Neural progenitor cell (in vitro differentiated cells): ENCODE data around the gene CMC2. TPM values are rescaled to one million over a fixed set of nuclear protein-coding genes. Genes with fewer than 3 reads are reported as not detected.
A peak's percentile ranks its signal among the peaks of the same experiment; 100 is the strongest.

ENCODE experiments used
- DNase-seq: peaks from one replicate; pipeline ENCODE4 v3.0.0-alpha.2; 2016; ENCODE audit warnings: low spot score
- H2AFZ ChIP-seq: fragments of 200-600 bp; sonication (generic); replicated peaks from 2 replicates; pipeline ENCODE4 v1.6.1; 2016; ENCODE audit warnings: antibody characterized with exemption
- H3F3A ChIP-seq: fragments of 200-600 bp; sonication (generic); 2 replicates; pipeline ENCODE4 v1.6.1; 2016; ENCODE audit warnings: antibody characterized with exemption, low read depth
- H3K27ac ChIP-seq: fragments of 200-600 bp; sonication (generic); 2 replicates; pipeline ENCODE4 v1.5.1; 2016; ENCODE audit warnings: mild to moderate bottlenecking
- H3K27me3 ChIP-seq: fragments of 200-600 bp; sonication (generic); 2 replicates; pipeline ENCODE4 v1.6.1; 2016; ENCODE audit warnings: mild to moderate bottlenecking, moderate library complexity
- H3K36me3 ChIP-seq: fragments of 200-600 bp; sonication (generic); 2 replicates; pipeline ENCODE4 v1.5.1; 2016
- H3K4me1 ChIP-seq: fragments of 200-600 bp; sonication (generic); 2 replicates; pipeline ENCODE4 v1.6.1; 2016; ENCODE audit warnings: mixed run types
- H3K4me2 ChIP-seq: fragments of 200-600 bp; sonication (generic); 2 replicates; pipeline ENCODE4 v1.6.1; 2016
- H3K4me3 ChIP-seq: fragments of 200-600 bp; sonication (generic); 2 replicates; pipeline ENCODE4 v1.5.1; 2016
- H3K79me2 ChIP-seq: fragments of 200-600 bp; sonication (generic); 2 replicates; pipeline ENCODE4 v1.6.1; 2016; ENCODE audit warnings: low read depth
- H3K9ac ChIP-seq: fragments of 200-600 bp; sonication (generic); 2 replicates; pipeline ENCODE4 v1.6.1; 2016
- H3K9me3 ChIP-seq: fragments of 200-600 bp; sonication (generic); 2 replicates; pipeline ENCODE4 v1.5.1; 2016; ENCODE audit warnings: low read depth
- H4K20me1 ChIP-seq: fragments of 200-600 bp; sonication (generic); 2 replicates; pipeline ENCODE4 v1.6.1; 2016; ENCODE audit warnings: low read depth
- H3K27ac Mint-ChIP-seq: 3 replicates; pipeline ENCODE4 v1.8.0; 2021; ENCODE audit warnings: mixed read lengths
- H3K27me3 Mint-ChIP-seq: 2 replicates; pipeline ENCODE4 v1.8.0; 2022; ENCODE audit warnings: low read depth, mild to moderate bottlenecking, inconsistent platforms, moderate library complexity, mixed read lengths; ENCODE audit not compliant: insufficient read depth
- H3K36me3 Mint-ChIP-seq: 3 replicates; pipeline ENCODE4 v1.8.0; 2021; ENCODE audit warnings: mixed read lengths
- H3K4me1 Mint-ChIP-seq: 3 replicates; pipeline ENCODE4 v1.8.0; 2021; ENCODE audit warnings: mixed read lengths
- H3K4me3 Mint-ChIP-seq: 3 replicates; pipeline ENCODE4 v1.8.0; 2021; ENCODE audit warnings: mild to moderate bottlenecking, moderate library complexity, mixed read lengths
- H3K9me3 Mint-ChIP-seq: 3 replicates; pipeline ENCODE4 v1.8.0; 2020; ENCODE audit warnings: mixed read lengths
- CTCF ChIP-seq: fragments of 200-600 bp; sonication (generic); IDR thresholded peaks from 2 replicates; pipeline ENCODE4 v1.5.1; 2017; ENCODE audit warnings: antibody characterized with exemption, mild to moderate bottlenecking
- EZH2 ChIP-seq: fragments of 200-600 bp; sonication (generic); IDR thresholded peaks from 2 replicates; pipeline ENCODE4 v1.6.1; 2017; ENCODE audit warnings: antibody characterized with exemption, mild to moderate bottlenecking, moderate library complexity
- EZH2phosphoT487 ChIP-seq: fragments of 200-600 bp; sonication (generic); IDR thresholded peaks from 2 replicates; pipeline ENCODE4 v1.6.1; 2017; ENCODE audit warnings: antibody characterized with exemption
- total RNA-seq: library from RNA; depleted of rRNA; stranded (reverse); fragments of >200 nt; gene quantifications from 2 replicates; pipeline ENCODE4 v1.2.3, GENCODE V29; 2015; ENCODE audit warnings: low replicate concordance

Gene CMC2
- total RNA-seq, 1 donor from 2014 or later: 138 TPM

GRCh38 chr16:81041696-81042095, 35.0 kb upstream of the CMC2 start:
- peaks cover 56% of the 10 kb centered on the region for H3K79me2 ChIP-seq
- H3K27me3 Mint-ChIP-seq: peaks cover 2% of the 10 kb centered on the region
- H3K9me3 ChIP-seq: no peaks in the 10 kb centered on the region
- H3K36me3 Mint-ChIP-seq: peaks cover 54% of the 10 kb centered on the region
- H3K9me3 Mint-ChIP-seq: no peaks in the 10 kb centered on the region
- H3K27ac ChIP-seq: peak overlapping the region; percentile 80
- H3K36me3 ChIP-seq: peaks cover 21% of the 10 kb centered on the region
- TF ChIP-seq CTCF (no peak), EZH2phosphoT487 (no peak), EZH2 (no peak)
- no peaks in the 10 kb centered on the region for H3K27me3 ChIP-seq
- peaks cover 37% of the 10 kb centered on the region for H3K4me1 ChIP-seq
- no peak overlapping the region for H3K9ac ChIP-seq
- H3K27ac Mint-ChIP-seq: no peak overlapping the region
- H2AFZ ChIP-seq: no peak overlapping the region
- peaks cover 32% of the 10 kb centered on the region for H3F3A ChIP-seq
- peak overlapping the region; percentile 61 for H3K4me2 ChIP-seq
- peak; percentile 5 for DNase-seq
- peaks cover 77% of the 10 kb centered on the region for H4K20me1 ChIP-seq
- no peak overlapping the region for H3K4me3 ChIP-seq
- H3K4me1 Mint-ChIP-seq: peaks cover 36% of the 10 kb centered on the region
- H3K4me3 Mint-ChIP-seq: no peak overlapping the region

GRCh38 chr16:81040842-81041241, 34.2 kb upstream of the CMC2 start:
- peak overlapping the region; percentile 29 for H3K9ac ChIP-seq
- peak overlapping the region; percentile 61 for H3K4me2 ChIP-seq
- H3K27ac Mint-ChIP-seq: peak overlapping the region; percentile 34
- peaks cover 64% of the 10 kb centered on the region for H3K79me2 ChIP-seq
- no peak overlapping the region for H2AFZ ChIP-seq
- H3K27ac ChIP-seq: peak overlapping the region; percentile 80
- DNase-seq: peak; percentile 76
- peaks cover 2% of the 10 kb centered on the region for H3K27me3 Mint-ChIP-seq
- TF ChIP-seq CTCF: no peak
- peak; percentile 79 for TF ChIP-seq EZH2phosphoT487
- TF ChIP-seq EZH2: no peak
- peaks cover 82% of the 10 kb centered on the region for H4K20me1 ChIP-seq
- H3K36me3 ChIP-seq: peaks cover 21% of the 10 kb centered on the region
- H3K9me3 ChIP-seq: no peaks in the 10 kb centered on the region
- peaks cover 39% of the 10 kb centered on the region for H3K4me1 Mint-ChIP-seq
- H3K9me3 Mint-ChIP-seq: no peaks in the 10 kb centered on the region
- peaks cover 37% of the 10 kb centered on the region for H3K4me1 ChIP-seq
- H3K4me3 ChIP-seq: peak overlapping the region; percentile 18
- no peaks in the 10 kb centered on the region for H3K27me3 ChIP-seq
- H3K4me3 Mint-ChIP-seq: no peak overlapping the region
- H3K36me3 Mint-ChIP-seq: peaks cover 56% of the 10 kb centered on the region
- H3F3A ChIP-seq: peaks cover 32% of the 10 kb centered on the region

GRCh38 chr16:81040131-81040530, 33.4 kb upstream of the CMC2 start:
- DNase-seq: peak; percentile 3
- no peak for TF ChIP-seq EZH2phosphoT487
- no peak for TF ChIP-seq CTCF
- no peak for TF ChIP-seq EZH2
- H3K9me3 ChIP-seq: peaks cover 1% of the 10 kb centered on the region
- H3K4me2 ChIP-seq: peak overlapping the region; percentile 61
- peaks cover 28% of the 10 kb centered on the region for H3F3A ChIP-seq
- Mint-ChIP-seq H3K36me3 (peaks cover 52% of the 10 kb centered on the region), H3K27ac (no peak overlapping the region), H3K4me3 (no peak overlapping the region), H3K9me3 (no peaks in the 10 kb centered on the region), H3K27me3 (peaks cover 4% of the 10 kb centered on the region), H3K4me1 (peaks cover 41% of the 10 kb centered on the region)
- peaks cover 37% of the 10 kb centered on the region for H3K4me1 ChIP-seq
- H3K27ac ChIP-seq: peak overlapping the region; percentile 20
- H3K79me2 ChIP-seq: peaks cover 64% of the 10 kb centered on the region
- peaks cover 77% of the 10 kb centered on the region for H4K20me1 ChIP-seq
- H3K4me3 ChIP-seq: peak overlapping the region; percentile 18
- no peaks in the 10 kb centered on the region for H3K27me3 ChIP-seq
- no peak overlapping the region for H3K9ac ChIP-seq
- peaks cover 17% of the 10 kb centered on the region for H3K36me3 ChIP-seq
- no peak overlapping the region for H2AFZ ChIP-seq
